HPDE6-E6E7 (cell line): ENCODE results near the gene B3GNT2.
"Not testable (repeated sequence)": the region's sequence is repeated elsewhere in the genome, so short reads cannot be mapped to it uniquely, and the experiment has no call there.

Experiments
- DNase-seq: peaks from one replicate; pipeline ENCODE4 v3.0.0; 2011; ENCODE audit warnings: missing footprints; ENCODE audit errors: extremely low spot score

The B3GNT2 gene

DNA sequence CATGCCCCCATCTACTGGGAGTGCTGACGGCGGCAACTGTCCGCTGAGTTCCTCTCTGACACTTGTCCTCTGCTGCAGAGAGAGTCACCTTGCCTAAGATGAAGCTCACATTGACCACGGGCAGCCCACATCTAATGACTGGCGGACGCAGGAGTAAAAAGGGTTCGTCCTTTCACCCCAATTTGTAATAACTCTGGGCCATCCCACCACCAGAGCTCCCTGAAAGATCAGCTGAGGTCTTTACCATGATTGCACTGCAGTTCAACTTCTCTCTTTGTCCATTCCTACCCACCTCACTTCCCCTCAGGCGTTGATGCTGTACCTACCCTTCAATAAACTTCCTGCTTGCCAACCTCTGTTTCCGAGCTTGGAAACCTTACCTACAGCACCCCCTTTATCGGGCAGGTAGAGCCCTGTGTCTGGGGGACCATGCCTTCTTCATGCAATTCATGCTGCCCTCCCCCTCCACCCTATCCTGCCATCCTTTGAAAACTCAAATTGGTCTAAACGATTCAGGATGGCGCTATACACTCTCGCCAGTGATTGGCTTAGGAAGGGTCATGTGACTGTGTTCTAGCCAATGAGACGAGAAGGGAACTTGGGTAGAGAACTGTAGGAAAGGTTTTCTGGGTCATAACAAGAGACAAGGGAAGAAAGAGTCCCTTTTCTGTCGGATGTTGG lies 10.3 kb upstream of the B3GNT2 start:
- DNase-seq = no peak

DNA sequence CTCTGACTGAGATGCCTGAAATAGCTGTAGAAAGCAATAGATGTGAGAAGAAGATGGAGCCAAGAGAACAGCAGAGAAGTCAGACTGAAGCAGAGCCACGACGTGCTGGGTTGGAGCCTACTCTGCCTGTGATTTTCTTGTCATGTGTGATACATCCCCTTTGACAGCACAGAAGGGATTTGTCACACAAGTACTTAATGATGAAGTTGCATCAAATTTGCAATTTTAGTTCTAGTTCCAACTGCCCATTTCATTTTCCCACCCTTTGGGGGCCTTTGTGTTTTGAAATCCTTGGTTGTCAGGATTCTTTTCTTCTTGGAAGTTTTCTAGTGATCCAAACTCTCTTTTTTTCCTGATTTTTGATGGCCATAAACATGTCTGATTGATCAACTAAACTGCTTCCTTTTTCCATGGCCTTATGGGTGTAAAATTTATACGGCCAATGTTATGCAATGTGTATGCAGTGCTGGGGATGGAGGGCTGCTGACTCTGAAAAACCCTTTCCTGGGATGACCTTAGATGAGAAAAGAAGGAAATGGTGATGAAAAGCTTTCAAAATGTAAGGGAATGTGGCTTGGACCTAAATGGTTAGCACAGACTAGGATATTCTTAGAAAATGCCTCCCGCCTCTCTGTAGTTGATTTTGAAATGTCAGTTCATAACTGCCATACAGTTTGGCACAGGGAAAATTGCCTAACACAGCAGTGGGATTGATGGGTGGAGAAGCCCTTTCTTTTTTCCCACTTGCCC lies 9.6 kb upstream of the B3GNT2 start:
- no peak for DNase-seq

DNA sequence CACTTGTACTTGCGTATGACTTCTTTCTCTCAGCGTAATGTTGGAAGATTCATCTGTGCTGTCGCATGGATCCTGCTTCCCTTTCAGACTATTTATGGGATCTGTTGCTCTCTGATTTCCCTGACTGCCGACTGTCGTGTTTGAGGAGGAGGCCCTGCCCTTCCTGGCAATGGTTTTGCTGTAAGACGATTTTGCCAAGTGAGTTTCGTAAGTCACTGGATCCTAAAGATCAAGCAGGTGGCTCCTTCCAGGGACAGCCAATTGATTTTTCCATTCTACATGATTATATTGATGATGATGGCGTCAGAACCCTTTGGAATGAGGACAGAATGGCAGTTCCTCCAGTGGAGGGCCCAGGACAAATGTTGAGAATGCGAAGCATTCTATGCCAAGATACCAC lies 8.7 kb upstream of the B3GNT2 start:
- no peak for DNase-seq

DNA sequence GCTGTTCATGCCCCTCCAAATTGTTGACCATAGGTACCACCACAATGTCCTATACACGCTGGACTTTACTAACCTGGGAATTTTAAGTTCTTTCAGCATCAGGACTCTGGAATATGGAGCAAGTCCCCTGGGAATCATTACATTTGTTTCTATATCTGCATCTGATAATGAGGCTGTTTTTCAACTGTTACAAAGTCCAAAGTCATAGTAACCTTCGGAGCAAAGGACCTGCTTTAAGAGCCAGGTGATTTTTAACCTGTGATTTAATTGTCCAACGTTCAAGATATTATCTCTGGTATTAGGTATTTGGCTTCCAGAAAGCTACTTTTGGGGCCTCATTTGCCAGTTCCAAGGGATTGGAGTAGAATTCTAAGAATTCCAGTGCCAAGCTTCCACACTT lies 7.5 kb upstream of the B3GNT2 start:
- DNase-seq = no peak

DNA sequence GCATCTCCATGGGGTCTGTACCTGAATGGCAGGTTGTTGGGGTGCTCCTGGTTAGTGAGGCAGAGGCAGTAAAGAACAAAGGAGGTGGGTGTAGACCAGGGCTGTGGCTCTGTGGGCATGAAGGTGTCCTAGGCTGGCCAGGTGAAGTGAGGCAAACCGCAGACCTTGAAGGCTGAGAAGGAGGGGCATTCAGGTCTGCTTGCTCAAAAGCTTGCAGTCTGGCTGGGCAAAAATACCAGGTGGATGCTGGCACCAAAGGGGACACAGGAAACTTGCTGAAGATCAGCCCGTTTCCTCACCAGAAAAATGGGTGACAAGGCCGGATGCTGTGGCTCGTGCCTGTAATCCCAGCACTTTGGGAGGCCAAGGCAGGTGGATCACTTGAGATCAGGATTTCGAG lies 6.7 kb upstream of the B3GNT2 start:
- DNase-seq = no peak

DNA sequence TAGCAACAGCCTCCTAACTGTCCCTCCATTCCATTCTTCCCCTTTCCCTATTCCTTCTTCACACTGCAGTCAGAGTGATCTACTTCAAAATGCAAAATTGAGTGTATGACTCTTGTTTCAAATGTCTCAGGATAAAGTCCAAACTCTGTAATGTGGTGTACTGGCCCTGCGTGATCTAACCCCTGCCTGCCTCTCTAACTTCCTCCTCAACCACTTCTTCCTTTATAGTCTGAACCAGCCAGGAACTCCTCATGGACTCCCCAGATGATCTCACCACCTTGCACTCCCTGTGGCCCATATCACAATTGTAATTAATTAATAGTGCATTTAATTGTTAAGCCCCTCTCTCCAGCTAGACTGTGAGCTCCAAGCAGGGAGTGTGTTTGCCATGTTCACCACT lies 3.1 kb upstream of the B3GNT2 start:
- DNase-seq = no peak

DNA sequence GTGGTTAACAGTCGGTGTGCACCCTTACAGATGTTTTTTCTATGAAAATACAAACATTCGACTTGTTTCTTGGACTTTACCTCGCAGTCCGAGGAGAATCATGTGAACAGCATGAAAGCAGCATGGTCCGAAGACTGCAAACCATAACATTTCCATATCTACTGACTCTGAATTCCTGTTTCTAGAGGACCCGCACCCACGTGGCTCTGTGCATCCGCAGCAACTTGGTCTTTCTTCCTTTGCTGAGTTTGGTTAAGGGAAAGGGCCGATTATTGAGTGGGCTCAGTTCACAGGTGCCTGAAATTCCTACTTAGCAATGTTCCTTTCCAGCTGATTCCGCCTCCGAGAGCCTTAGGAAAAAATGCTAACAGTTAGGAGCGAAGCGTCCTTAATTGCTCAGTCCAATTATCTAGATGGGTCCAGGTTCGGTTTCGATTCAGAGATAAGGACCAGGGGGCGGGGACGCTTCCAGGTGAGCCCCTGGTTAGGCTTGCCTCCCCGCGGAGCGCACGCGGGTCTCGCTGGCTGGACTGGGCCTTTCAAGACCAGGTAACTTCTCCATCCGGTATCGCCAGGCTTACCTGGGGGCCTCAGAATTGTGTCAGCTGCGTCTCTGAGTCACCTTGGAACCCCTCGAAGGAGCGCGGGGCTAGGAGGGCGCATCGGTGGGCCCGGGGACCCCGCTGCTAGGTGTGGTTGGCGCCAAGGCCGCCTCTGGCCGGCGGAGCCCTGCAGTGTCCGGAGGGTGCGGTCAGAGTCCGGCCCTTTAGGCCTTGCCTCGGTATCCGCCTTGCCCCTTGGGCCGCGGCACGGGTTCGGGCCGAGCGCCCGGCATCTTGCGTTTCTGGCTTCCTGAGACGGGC lies 1.1 kb upstream of the B3GNT2 start:
- DNase-seq = no peak

DNA sequence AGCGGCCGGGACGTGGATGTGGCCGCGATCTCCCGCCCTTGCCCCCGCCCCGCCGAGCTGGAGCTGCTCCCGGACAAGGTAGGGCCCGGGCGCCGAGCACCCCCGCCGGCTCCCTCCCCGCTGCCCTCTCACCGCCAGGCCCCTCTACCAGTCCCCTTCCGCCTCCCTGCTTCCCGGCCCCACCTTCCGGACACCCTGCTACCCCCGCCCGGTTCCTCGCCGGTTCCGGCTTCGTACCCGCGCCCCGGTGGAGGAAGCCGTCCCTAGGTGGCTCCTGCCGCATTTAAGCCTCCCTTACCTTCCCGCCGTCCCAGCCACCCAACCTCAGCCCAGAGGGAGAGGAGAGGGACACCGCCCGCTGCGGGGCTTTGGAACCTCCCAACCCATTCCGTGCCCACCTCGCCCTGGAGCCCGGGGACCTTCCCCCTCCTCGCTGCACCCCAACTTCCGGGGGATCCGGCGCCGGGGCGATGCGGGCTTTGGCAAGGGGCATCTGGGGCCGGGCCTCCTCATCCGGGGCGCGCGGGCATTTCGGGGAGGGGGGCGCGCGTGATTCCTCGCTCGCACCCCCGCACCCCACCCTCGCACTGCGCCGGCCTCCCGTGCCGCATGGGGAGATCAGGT lies 475 bp downstream of the B3GNT2 start:
- peak; percentile 28 for DNase-seq

DNA sequence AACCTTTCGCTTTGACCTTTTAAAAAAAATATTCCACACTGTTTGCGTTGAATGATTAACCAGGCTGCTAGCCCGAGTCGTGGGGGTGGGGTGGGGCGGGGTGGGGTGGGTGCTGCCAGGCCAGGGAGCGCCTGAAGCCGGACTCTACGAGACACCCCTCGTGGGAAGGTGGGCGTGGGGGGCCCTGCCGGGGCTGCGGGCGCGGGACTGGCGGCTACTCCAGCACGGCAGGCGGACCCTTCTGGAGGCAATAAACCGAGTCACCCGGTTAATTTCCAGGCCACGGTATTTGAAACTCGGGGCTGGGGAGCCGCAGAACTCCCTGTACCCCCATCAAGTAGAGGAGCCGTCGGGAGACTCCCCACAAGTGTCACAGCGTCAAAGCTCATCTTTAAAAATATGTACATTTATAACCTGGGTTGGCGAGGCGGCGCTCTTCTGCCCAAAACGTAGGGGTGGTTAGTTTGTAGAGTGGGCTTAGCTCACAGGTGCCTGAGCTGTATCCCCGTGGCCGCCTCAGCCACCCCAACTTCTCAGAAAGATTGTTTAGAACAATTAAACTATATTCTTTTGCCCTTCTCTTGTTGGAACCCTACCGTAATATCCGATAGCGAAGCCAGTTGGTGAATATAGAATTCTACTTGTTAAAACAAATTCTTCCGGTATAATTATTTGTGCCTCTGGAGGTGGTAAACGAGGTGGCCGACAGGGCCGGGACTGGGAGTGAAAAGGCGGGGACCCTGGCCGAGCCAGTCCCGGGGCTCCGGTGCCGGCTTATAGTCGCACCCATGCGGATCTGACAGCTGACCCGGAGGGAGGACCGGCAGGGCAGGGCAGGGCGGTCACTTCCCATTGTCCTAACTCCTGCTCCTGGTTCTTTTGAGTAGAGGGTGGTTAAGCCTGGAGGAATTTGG lies 1.4 kb downstream of the B3GNT2 start:
- peak; percentile 19 for DNase-seq

DNA sequence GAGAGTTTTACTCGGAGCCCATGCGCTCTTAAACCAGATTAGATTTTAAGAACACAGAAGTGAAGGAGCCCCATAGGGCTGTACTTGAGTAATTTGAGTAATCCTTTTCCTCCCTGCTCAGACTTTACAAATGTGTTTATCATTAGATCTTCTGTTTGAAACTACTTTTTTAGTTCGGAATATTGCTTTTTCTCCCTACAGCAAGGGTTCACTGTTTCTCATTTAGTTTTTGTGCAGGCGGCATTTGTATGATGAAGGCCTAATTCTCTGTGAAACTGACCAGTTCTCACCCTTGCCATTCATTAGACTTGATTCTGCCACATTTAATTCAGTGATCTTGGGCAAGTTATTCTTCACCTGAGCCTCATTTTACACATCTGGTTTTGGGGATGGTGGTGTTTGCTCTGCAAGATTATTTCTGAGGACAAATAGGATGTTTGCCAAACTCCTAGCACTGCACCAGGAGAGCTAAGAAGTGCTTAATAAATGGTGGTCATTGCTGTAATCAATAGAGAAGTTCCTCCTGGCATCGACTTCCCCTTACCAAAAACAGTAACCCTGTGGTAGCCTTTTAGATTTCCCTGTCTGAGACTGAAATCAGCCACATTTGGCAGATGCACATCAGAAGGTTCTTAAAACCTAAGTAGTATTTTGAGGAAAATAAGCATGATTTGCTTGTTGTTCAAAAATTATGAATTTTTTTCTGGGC lies 2.2 kb downstream of the B3GNT2 start:
- DNase-seq = no peak

DNA sequence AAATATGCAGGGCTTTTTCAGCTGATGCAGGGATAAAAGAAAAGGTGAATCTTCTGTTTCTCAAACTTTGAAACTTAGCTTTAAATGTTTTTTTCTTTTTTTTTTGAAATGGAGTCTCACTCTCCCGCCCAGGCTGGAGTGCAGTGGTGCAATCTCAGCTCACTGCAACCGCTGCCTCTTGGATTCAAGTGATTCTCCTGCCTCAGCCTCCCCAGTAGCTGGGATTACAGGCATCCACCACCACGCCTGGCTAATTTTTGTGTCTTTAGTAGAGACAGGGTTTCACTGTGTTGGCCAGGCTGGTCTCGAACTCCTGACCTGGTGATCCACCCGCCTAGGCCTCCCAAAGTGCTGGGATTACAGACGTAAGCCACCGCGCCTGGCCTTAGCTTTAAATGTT lies 2.9 kb downstream of the B3GNT2 start:
- not testable (repeated sequence) for DNase-seq

DNA sequence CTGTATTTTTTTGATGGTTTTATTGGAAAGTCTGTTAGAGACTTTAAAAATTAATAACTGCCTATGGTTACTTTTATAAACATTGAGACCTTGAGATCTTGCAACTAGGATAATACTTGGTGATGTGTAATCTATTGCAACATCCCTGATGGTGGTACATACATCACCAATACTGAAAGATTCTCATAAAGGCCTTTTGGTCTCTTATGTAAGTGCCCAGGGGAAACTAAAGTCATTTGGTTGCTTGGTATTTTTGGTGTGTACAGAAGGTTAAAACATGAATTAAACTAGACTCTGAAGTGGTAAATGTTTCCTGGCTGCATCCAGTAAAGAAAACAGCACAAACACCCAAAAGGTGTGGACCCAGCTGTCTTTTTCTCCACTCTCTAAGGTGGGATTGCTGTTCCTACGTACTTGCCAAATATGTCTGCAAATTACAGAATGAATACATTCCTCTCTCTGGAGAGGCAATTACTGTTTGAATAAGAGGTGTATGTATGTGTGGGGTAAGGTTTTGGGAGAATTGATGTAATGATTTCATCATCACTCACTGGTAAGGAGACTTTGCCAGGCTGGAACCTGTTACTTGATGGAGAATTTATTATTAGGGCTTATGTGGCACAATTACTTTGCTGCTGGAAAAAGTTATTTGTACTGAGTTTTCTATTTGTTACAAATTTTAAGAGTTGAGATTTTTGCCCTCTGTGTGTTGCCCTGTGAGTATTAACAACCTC lies 3.6 kb downstream of the B3GNT2 start:
- DNase-seq = no peak

DNA sequence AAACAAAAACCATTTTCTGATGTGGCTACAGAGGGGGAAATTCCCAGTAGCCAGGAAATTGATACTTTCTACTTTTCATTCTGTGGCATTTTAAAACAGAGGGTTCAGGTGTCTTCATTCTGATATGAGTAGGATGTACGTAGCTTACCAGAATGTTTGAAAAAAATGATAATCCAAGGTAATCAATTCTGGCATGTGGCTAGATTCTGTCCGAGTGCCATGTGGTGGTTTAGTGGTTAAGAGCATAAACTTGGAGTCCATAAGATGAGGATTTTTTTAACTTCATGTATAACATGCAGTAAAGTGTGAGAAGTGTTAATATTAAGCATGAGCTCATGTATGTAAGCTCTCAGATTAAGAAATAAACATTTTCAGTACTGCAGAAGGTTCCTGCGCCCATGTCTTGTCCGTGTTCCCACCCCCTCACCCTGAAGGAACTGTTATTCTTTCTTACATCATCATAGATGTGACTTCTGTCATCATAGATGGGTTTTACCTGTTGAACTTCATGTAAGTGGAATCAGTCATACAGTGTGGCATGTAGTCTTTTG lies 4.5 kb downstream of the B3GNT2 start:
- DNase-seq = no peak

DNA sequence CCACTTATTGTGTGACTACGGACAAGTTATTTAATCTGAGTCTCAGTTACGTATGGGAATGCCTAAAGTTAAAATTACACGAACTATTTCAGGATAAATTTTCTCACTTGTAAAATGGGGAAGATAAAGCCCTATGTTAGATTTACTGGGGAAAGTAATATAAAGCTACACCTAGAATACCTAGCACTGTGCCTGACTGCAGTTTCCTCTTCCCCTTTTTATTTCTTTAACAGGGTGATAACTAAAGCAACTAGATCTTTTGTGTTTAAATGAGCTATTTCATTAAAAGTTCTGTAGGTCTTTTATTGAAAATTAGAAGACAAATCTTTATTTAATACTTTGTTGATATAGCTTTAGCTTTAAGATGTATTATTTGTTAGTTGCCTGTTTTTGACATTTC lies 5.0 kb downstream of the B3GNT2 start:
- DNase-seq = no peak

DNA sequence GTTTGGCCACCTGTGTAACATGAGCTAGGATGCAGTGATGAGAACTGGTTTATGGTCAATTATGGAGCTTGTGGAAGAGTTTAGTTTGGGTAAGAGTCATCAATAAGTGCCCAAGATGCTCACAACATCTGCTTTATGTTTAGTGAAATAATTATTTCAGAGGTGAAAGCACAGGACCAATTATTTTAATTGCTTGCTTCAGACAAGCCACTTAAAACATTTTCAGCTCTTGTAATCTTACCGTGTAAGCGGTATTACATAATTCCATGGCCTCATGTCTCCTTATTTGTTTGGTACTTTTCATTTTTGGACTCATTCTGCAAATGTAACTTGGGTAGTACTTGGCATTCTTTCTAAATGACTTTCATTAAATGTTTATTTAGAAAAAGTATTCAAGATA lies 5.4 kb downstream of the B3GNT2 start:
- DNase-seq = no peak

DNA sequence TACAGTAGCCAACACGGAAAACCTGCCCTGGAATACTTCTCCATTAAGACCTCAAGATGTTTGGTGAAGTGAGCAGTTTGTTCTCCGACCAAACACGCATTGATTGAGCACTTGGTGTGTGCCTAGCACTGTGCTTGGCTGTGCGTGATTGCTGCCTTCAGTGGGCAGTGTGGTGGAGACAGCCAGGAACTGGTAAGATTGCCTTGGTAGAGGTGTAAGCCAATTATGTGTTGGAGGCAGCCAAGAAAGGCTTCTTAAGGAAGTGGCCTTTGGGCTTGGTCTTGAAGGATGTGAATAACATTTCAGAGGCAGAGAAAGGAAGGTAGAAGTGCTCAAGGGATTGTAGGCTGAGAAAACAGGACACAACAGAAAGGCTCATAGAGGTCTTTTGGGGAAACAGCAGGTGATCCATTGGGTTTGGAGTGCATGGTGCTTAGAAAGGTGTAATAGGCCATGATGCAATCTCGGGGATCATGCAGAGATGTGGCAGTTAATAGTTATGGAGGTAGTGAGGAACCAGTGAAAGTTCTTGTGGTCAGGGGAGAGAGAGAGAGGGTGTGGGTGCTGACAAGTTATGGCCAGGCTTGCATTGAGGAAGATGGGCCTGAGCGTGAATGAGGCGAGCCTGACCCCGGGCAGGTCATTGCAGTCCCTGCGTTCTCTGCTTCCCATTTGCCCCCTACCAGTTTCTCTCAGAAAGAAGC lies 6.3 kb downstream of the B3GNT2 start:
- no peak for DNase-seq

DNA sequence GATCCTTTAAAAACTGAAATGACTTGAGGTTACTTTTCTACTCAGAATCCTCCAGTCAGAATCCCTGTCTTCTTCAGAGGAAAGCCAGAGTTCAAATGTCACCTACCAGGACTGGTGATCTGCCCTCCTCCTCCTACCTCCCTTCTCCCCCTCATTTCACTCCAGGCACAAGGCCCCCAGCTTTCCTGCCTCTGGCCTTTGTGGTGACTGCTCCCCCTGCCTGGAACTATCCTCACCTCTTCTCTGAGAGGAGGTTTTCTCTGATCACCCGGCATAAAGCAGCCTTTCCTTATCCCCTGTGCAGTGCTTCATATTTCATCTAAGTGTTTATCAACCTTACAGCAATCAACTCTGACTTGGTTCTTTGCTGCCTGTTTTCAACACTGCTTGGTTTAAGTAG lies 6.8 kb downstream of the B3GNT2 start:
- no peak for DNase-seq

DNA sequence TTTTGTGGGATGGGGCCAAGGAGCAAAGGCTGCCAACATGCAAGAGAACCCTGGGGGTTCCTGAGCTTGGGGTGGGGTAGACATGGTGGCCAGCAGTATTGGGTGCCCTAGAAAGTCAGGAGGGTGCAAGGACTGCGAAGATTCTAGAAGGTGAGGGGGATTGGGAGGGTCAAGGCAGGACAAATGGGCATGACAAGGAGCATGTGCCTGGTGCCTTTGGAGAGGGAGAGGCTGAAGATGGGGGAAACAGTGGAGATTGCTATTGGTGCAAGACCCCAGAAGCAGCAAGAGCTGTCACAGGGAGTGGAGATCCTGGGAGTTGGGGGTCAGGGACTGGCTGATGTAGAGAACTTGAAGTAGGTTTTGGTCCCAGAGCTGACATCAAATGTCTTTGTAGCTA lies 7.5 kb downstream of the B3GNT2 start:
- DNase-seq = no peak

DNA sequence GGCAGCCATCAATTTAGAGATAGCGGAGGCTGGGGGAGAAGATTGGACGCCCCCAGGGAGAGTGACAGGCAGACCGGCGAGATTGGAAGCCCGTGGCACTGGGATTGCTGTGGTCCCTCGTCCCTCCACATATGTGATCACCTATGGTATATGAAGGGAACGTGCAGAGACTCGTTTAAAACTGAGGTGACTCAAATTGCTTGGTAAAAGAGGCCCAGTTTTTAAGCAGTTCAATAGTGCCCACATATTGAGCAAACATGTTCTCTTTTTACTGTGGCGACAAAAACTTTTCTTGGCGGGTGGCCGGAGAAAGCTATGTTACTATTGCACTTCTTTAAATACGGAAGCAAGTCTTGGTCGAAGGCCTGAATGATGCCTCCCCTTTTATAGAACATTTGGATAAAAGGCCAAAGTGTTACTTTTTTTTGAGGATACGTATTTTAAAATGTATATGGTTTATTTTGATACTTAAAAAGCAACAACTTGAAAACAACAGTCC lies 9.1 kb downstream of the B3GNT2 start:
- DNase-seq = no peak
